CD4-positive, alpha-beta T cell treated with Interleukin-2 at 100 ng/mL for 4 hours (primary cell): ENCODE results near the gene EPSTI1.

Experiments used
- DNase-seq: peaks from one replicate; pipeline ENCODE4 v3.0.0-alpha.2; 2020; ENCODE audit warnings: low spot score

Gene EPSTI1

DNA sequence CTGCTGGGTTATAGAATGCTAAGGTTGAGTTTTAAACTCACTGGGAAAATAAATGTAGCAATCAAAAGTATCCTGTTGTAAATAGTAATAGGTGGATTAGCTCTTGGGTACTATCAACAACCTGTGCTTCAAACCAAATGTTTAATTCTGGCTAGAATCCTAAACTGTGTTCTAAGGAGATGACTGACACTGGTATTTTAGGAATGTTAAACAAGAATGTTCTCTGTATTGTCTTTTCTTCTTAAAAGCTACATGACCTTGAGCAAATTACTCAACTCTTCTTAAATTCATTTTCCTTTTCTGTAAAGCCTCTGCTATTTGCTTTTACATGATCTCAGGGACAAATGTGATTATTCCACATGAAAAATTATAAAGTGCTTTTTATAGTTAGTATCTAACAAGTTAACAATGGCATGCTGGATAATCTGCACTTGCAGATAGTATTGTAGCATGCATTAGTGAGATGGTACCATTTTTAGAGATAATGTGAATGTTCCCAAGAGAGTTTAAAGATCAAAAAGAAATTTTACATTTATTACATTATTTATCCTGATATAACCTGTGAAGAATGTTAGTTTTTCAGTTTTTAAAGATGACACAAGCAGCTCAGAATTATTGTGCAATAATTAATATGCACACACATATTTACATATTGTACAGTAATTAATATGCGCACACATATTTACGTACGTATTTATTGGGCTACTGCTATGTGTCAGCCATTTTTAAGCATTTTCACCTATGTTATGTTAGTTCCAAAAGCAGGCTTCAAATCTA, 13.6 kb upstream of the EPSTI1 start:
- DNase-seq: no peak

DNA sequence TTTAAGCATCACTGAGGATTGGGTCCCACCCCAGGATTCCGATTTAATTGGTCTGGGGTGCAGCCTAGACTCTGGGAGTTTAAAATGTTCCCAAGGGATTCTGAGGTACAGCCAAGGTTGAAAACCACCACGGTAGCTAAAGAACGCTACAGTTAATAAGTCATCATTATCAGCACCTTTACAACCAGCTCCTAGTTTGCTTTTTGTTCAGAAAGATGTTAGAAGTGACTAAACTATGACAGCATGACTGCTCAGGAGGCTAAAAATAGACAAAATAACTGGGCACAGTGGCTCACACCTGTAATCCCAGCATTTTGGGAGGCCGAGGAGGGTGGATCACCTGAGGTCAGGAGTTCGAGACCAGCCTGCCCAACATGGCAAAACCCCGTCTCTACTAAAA, 11.7 kb upstream of the EPSTI1 start:
- no peak for DNase-seq

DNA sequence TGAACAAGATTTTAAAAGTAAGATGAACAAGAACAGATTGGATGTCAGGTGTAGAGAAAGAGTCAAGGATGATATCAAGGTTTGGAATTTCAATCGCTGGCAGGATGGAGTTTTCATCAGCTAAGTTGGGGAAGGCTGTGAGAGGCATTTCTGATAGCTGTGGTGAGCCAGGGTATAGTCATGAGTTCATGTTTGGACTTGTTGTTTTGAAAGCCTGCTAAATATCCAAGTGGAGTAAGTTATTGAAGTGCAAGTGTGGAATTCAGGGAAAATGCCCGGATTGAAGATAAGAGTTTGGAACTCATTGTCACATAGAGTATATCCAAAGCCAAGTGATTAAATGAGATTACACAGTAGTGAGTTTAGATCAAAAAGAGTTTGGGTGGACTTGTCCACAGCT, 11.0 kb upstream of the EPSTI1 start:
- no peak for DNase-seq

DNA sequence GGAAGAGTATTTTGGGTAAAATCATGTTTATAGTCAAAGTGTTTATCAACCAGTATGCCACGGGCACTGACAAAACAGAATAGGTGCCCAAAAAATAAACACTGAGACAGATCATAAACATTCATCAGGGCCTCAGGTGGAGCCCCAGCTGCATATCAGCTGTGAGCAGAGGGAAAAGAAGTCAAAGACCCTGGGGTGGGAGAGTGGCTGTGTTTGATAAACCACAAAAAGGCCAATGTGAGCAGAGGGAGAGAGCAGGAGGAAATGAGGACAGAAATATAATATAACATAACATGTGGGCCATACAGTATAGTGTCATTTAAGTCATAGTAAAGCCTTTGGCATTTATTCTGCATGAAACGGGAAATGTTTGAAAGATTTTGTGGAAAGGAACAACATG, 10.0 kb upstream of the EPSTI1 start:
- no peak for DNase-seq

DNA sequence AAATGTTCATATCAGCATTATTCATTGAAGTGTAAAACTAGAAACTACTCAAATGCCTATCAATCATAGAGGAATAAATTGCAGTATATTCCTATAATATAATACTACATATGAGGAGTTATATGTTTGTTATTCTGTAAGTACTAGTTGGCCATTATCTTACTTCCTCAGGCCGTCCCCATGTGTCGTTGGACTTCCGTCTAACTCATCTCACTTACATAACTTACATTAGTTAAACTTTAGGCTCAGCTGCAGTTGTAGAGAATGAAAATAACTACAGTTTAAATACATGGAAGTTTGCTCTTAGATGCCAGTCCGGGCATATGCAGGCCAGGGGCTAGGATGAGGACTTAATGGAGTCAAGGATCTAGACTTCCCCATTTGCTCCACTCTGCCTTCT, 8.6 kb upstream of the EPSTI1 start:
- DNase-seq: no peak

DNA sequence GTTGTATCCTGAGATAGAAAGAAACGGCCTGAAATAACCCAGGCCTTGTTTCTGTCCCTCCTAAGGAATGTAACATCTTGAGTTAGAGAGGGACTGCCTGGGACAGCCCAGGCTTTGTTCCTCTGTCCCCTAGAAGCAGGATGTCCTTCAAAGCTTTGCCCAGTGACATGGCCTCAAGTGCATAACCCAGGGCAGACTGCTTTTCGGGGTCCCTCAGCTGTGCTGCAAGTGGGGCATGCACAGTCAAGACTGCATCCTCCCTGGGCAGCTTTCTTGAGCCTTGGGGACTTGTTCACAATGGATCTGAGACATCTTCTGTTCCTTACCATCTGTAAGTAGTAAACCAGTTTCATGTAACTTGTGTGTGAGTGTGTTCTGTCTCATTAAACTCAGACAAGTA, 7.5 kb upstream of the EPSTI1 start:
- DNase-seq: no peak

DNA sequence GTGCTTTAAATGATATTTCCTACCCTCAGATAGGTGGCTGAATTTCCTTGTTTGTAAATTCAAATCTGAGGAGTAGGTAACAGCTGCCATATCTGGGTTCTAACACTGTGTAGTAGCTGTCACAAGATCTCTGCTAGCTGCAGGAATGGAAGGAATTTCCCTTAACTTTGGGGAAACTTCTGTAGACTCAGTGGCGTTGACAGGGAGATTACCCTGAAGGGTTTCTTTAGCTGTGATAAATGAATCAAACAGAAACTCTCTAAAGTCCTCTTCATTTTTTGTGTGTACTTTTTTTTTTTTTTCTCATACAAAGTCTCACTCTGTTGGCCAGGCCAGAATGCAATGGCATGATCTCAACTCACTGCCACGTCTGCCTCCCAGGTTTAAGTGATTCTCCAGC, 5.3 kb upstream of the EPSTI1 start:
- no peak for DNase-seq

DNA sequence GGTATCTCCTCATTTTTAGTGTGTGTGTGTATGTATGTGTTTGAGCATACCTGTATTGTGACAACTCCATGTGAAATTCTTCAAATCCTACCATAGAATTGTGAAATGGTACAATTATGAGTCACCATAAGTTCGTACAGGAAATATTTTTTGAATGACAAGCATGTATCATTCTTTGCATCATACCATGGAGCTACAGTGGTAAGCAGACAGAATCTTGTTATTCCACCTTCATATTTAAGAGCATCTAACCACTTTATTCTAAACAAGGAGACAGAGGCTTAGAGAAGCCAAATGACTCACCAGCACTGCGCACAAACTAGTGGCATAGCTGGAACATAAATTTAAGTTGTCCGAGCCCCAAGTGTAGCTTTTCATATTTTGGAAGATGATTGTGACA, 4.5 kb upstream of the EPSTI1 start:
- no peak for DNase-seq

DNA sequence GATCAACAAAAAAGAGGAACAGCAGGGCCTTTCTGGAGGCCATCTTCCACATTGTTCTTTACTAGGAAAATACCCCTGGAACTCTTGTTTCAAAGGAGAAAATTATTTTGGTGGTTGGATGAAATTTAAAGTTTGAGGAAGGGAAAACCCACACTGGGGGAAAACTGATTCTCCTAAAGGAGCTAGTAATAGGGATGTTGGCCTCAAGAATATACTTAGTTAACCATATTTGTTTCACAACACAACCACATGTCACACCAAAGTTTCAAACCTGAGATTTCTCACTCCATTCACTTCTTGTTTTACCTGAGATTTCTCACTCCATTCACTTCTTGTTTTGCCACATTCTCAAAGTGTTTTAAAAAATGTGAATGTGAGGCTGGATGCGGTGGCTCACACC, 2.8 kb upstream of the EPSTI1 start:
- DNase-seq: no peak

DNA sequence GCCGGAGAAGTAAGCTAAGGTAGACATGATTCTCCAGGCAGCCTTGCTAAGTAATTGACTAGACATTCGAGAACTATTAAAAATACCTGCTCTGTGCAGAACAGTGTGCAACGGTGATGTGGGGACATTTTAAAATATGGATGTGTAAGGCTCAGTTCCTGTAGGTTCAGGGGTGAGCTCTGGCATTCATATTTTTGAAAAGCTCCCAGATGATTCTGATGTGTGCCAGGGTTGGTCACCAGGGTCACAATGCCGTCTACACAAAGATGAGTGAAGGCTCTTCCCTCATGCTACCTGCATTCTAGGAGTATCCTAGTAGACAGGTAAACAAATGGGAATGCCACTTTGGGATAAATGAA, 702 bp upstream of the EPSTI1 start:
- no peak for DNase-seq

DNA sequence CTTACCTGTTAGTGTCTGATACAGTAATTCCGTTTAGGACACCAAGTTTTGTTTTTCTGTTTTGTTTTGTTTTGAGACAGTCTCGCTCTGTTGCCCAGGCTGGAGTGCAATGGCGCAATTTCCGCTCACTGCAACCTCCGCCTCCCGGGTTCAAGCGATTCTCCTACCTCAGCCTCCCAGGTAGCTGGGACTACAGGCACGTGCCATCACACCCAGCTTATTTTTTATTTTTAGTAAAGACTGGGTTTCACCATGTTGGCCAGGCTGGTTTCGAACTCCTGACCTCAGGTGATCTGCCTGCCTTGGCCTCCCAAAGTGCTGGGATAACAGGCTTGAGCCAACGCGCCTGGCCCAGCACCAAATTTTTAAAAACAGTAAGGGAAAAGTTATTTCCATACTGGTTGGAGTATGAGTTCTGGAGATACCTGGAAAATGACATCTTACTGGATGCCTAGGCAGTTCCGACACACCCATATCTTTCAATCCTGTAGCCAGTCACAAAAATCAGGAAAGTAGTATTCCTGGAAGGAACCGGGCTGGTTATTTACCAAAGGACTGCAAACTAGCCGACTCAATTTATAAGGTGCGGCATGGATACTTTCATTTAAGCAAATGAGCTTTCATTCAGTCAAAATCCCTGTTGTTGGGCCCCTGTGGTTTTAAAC, 676 bp downstream of the EPSTI1 start:
- DNase-seq: peak; percentile 3

DNA sequence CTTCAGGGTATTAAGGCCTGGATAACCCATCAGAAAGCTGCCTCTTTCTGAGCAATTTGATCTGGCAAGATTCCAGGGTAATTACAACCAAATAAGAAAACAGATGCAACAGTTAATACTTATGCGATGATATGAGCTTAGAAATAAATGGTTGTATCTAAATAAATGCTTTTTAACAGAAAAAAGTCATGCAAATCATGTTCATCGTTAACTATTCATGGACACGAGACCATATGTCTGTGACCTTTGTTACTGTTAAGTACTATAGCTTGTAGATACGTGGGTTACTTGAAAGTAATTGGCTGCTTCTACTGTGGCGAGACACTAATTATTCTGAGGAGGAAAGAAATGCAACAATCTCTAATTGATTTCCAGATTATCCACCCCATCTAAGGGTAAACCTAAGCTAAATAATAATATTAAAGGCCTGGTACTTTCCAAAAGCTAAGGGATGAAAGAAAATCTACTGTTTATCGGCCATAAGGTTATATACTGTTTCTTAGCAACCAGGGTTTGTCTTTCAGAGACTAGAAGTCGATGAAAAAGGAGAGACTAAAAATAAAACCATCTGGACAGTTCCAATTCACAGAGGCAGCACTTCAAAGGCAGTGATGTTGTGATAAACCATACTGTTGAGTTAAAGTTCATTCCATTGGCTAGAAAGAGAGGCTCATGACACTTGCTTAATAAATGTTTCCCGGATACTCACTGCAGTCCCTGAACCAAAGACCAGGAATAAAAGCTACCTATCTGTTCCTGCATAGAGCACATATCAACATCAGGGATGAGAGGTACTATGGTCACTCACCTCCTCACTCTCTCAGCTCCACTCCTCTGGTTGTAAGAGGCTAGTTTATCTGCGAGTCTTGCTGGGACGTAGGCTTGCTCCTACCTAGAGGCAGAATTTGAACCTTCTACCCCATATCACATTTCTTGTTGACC, 1.5 kb downstream of the EPSTI1 start:
- peak; percentile 66 for DNase-seq

DNA sequence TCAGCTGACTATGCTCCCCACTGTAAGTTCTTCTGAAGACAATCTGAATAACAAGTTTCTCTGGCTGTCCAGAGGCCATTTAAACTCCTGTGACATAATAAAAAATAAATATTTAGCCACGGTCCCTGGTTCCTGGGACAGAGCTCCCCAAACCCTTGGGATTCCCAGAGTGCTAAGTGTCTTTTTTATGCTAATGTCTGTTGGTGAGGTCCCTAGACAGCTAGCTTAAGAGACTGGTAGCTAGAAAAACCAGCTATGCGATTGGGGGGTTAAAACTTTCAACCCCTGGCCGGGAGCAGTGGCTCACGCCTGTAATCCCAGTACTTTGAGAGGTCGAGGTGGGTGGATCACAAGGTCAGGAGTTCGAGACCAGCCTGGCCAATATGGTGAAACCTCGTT, 5.9 kb downstream of the EPSTI1 start:
- DNase-seq: no peak

DNA sequence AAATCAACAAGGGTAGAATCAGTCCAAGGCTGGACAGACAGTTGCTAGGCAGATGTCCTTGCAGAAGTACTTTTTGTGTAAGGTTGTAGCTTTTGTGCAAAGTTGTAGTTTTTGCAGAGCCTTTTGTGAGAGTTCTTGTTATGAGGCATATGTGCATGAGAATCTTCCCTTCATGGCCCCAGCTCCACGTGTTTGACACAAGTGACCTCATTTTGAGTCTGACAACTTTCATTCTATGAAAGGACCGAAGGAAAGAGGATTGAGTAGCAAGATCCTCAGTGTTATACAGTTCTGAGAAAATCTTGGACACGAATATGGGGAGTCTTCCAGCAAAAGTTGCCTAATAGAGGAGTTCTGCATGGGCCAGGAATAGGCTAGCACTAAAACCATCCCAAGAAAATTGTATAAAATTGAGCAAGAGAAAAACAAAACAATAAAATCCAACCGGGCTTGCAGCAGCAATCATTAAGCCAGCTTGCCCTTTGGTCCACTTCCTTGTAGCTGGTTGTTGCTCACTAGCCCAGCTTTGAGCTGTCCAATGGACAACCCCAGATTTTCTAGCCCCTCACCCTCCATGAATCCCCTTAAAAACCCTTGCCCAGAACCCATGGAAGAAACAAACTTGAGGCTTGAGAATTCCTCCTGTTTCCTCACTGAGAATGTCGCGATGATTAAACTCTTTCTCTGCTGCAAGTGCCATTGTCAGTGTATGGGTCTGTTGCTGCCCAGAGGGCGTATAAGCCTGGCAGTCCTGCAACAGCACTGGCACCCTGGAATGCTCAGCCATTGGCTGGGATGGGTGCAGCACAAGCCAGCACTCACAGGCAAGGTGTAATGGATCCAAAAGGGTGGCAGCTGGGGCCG, 6.5 kb downstream of the EPSTI1 start:
- DNase-seq: no peak

DNA sequence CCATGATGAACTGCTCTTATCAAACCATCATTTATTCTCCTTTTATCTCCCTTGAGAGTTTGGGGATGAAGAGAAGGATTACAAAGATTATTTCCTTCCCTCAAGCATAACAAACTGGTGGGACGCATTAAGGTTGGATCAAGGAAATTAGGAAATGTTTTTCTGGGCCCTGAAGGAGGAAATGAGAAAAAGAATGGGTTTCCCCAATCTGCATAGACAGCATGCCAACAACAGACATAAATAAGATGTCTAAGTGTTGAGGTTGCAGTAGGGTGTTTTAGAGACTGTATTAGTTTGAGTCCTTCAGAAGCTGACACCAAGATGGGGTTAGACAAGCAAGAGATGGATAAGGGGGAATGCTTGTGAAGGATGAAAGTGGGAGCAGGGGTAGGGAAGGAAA, 7.3 kb downstream of the EPSTI1 start:
- DNase-seq: no peak

DNA sequence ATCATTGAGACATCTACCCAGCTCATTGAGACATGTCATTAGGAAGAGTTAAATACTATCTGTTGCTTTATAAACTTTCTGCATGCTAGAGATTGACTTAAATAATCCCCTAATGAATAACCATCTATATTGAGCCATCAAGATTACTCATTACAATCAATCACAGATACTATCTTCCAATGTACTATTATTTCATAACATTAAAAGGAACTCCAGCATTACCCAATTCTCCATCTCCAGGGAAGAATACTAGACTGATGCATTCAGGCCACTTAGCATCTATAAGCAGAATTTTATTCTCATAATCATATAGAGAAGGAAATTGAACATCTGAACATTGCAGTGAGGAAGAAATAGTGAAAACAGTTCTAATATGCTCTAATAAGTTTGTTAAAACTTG, 8.0 kb downstream of the EPSTI1 start:
- DNase-seq: no peak

DNA sequence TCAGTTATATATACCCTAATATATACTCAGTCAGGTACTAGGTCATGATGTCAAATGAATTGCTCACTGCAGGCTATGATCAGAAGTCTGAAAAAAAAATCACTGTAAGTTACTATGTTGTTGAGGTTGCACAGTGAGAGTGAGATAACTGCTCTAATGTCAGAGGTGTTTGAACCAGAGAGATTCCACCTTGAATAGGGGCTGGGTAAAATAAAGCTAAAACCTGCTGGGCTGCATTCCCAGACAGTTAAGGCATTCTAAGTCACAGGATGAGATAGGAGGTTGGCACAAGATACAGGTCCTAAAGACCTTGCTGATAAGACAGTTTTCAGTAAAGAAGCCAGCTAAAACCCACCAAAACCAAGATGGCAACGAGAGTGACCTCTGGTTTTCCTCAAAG, 10.2 kb downstream of the EPSTI1 start:
- no peak for DNase-seq

DNA sequence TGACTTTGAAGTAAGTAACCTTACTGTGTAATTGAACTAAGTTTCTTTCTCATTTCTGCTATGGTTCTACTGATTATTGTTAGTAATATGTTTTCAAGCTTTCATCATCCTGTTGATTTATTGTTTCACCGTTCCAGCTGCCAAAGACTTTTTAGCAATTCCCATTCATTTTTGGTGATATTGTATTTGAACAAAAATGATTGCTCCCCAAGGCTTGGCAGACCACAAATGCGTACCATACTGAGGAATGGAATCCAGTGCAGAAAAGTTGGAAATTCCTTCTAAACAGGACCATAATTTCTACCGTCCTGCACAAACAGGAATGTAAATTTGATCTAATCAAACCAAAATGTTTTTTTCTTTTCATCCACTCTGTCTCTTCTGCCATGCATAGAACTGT, 10.7 kb downstream of the EPSTI1 start:
- DNase-seq: no peak

DNA sequence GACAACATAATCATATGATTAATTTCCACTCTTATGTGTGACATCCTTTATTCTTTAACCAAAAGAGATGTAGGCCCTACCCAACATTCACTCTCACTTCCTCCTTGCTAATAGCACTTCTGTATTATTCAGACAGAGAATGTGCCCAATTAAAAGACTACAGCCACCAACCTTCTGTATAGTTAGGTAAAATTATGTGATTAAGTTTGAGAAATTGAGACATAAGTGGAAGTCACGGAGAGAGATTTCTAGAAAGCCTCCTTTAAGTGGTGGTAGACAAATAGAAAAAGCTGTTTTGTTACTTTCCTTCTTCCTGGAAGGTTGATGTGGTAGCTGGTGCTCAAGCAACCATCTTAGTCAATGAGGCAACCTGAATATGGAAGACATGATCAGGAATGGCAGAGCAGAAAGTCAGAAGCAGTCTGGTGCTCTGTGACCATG, 14.8 kb downstream of the EPSTI1 start:
- no peak for DNase-seq

DNA sequence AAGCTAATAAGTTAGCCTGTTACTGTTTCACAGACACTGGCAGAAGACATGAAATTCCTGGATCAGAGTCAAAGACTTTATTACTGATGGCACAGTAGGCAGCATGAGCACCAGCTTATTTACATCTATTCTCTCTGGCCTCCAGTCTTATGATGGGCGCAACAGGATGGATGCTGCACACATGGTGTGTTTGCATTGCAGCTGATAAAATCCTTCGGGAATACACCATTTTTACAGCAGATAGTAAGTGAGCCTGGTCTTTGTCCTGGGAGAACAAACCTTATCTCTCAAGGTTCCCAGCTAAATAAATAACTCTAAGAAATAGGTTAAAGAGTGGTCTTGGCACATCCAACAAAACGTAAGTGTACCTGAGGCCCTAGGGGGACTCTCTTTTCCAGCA, 16.0 kb downstream of the EPSTI1 start:
- DNase-seq: no peak

DNA sequence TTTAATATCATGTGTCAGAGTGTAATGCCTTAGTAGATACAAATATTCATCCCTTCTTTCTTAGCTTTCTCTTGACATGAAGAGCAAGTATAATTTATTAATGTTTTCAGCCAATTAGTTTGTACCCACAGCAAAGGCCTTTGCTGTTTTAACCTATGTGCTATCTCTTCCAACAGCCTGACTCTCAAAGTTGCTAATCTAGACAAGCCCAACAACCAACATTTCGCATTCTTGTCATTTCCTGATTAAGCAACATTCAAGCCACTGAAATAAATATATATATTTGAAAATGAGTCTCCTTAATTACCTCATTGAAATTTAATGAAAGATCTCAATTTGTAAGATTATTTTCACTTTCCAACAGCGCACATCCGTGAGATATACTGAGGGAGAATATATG, 18.5 kb downstream of the EPSTI1 start:
- DNase-seq: no peak
